Measurements from ENCODE around the gene MYO3A.

The MYO3A gene

GRCh38 chr10:26215396-26215934 is 281.4 kb downstream of the MYO3A start:
- DNase-seq: no peak

GRCh38 chr10:26215935-26216584 is 282.0 kb downstream of the MYO3A start:
- DNase-seq: peak; percentile 46

GRCh38 chr10:26216585-26217395 is 282.8 kb downstream of the MYO3A start, which contains the start of gene GAD2:
Gene GAD2 (plus strand): TSS chr10:26216774. CDS start chr10:26216810, 36 bp downstream.
- DNase-seq: no peak

GRCh38 chr10:26217396-26218086 is 283.5 kb downstream of the MYO3A start:
- no peak for DNase-seq

GRCh38 chr10:26219676-26220075 is 285.6 kb downstream of the MYO3A start:
- DNase-seq: no peak

- no peak for DNase-seq
These were observed 286.9 kb downstream of the MYO3A start for GRCh38 chr10:26220901-26221300.

GRCh38 chr10:26221541-26221940 is 287.5 kb downstream of the MYO3A start:
- DNase-seq: no peak

- DNase-seq: no peak
These were observed 288.5 kb downstream of the MYO3A start for GRCh38 chr10:26222563-26222962.

- no peak for DNase-seq
These were observed 291.3 kb downstream of the MYO3A start for GRCh38 chr10:26225322-26225721.

GRCh38 chr10:26227786-26228185 is 293.8 kb downstream of the MYO3A start:
- DNase-seq: no peak

- no peak for DNase-seq
These were observed 298.1 kb downstream of the MYO3A start for GRCh38 chr10:26232174-26232573.

- no peak for DNase-seq
These were observed 301.7 kb downstream of the MYO3A start for GRCh38 chr10:26235761-26236160.

- no peak for DNase-seq
These were observed 304.3 kb downstream of the MYO3A start for GRCh38 chr10:26238378-26238777.

- DNase-seq: no peak
These were observed 308.8 kb downstream of the MYO3A start for GRCh38 chr10:26242706-26243350.

GRCh38 chr10:26243351-26243720 is 309.3 kb downstream of the MYO3A start:
- no peak for DNase-seq

GRCh38 chr10:26249681-26250080 is 315.7 kb downstream of the MYO3A start:
- no peak for DNase-seq

- no peak for DNase-seq
These were observed 317.9 kb downstream of the MYO3A start for GRCh38 chr10:26251925-26252324.

GRCh38 chr10:26254616-26255015 is 320.6 kb downstream of the MYO3A start:
- DNase-seq: no peak

GRCh38 chr10:26259341-26259740 is 325.3 kb downstream of the MYO3A start:
- no peak for DNase-seq

All from stimulated activated CD4-positive, alpha-beta T cell treated with anti-CD3 and anti-CD28 coated beads, Interleukin-1b, Interleukin-23, amount 100 ng/mL, for 48 hours (primary cell).